ENCODE measurements around the gene ALCAM. TPM values are rescaled to one million over a fixed set of nuclear protein-coding genes. Genes with fewer than 3 reads are reported as not detected.
A peak's percentile ranks its signal among the peaks of the same experiment; 100 is the strongest.

The ALCAM gene
- total RNA-seq, 1 experiment from 2014 or later: 36.8 TPM

GRCh38 chr3:105354429-105354828 lies 12.3 kb upstream of the ALCAM start:
- ChIA-PET POLR2A (ENCODE audit: low non-redundant PET) (no interaction called here), CTCF (no interaction called here)
- no peak for DNase-seq (ENCODE audit: low spot score)
- TF ChIP-seq, protein P1, sequence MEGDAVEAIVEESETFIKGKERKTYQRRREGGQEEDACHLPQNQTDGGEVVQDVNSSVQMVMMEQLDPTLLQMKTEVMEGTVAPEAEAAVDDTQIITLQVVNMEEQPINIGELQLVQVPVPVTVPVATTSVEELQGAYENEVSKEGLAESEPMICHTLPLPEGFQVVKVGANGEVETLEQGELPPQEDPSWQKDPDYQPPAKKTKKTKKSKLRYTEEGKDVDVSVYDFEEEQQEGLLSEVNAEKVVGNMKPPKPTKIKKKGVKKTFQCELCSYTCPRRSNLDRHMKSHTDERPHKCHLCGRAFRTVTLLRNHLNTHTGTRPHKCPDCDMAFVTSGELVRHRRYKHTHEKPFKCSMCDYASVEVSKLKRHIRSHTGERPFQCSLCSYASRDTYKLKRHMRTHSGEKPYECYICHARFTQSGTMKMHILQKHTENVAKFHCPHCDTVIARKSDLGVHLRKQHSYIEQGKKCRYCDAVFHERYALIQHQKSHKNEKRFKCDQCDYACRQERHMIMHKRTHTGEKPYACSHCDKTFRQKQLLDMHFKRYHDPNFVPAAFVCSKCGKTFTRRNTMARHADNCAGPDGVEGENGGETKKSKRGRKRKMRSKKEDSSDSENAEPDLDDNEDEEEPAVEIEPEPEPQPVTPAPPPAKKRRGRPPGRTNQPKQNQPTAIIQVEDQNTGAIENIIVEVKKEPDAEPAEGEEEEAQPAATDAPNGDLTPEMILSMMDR (conservative IDR thresholded peaks at IDR 0.05; ENCODE audit: low read depth, low read length): no peak
- no peak for TF ChIP-seq EZH2 (IDR thresholded peaks at IDR 0.05; ENCODE audit: borderline replicate concordance, low read depth, low read length, poor library complexity, severe bottlenecking)
- no peaks in the 10 kb centered on the region for H3K27me3 ChIP-seq (replicated peaks; ENCODE audit: insufficient read depth, low read depth, low read length, poor library complexity)
- BruUV-seq (replicated peaks): no TSS peak
- no peak overlapping the region for H3K27ac ChIP-seq (ENCODE audit: low read depth, low read length, poor library complexity, severe bottlenecking)
- H3K4me3 ChIP-seq (ENCODE audit: low read depth, low read length, poor library complexity, severe bottlenecking): no peak overlapping the region
- H3K36me3 ChIP-seq (ENCODE audit: insufficient read depth, low read length, poor library complexity, severe bottlenecking): no peaks in the 10 kb centered on the region
- H3K4me1 ChIP-seq (ENCODE audit: insufficient read depth, low read length, poor library complexity, severe bottlenecking): peaks cover 22% of the 10 kb centered on the region
- no peaks in the 10 kb centered on the region for H3K9me3 ChIP-seq (ENCODE audit: low read depth, low read length, poor library complexity, severe bottlenecking)
- intact Hi-C loops (cut with micrococcal nuclease; ENCODE audit: unreplicated experiment): no loop called here

GRCh38 chr3:105355408-105356061 lies 11.2 kb upstream of the ALCAM start:
- CTCF ChIA-PET: interaction anchor here (0.9 kb wide), 1 partner anchor 11 kb away, joined by 3 read pairs; the partner anchor contains the start of gene ALCAM
- H3K36me3 ChIP-seq (ENCODE audit: insufficient read depth, low read length, poor library complexity, severe bottlenecking): no peaks in the 10 kb centered on the region
- no peaks in the 10 kb centered on the region for H3K27me3 ChIP-seq (replicated peaks; ENCODE audit: insufficient read depth, low read depth, low read length, poor library complexity)
- H3K4me1 ChIP-seq (ENCODE audit: insufficient read depth, low read length, poor library complexity, severe bottlenecking): peaks cover 22% of the 10 kb centered on the region
- intact Hi-C loops (cut with micrococcal nuclease; ENCODE audit: unreplicated experiment): no loop called here
- DNase-seq (ENCODE audit: low spot score): peak; percentile 80
- no peaks in the 10 kb centered on the region for H3K9me3 ChIP-seq (ENCODE audit: low read depth, low read length, poor library complexity, severe bottlenecking)
- POLR2A ChIA-PET (ENCODE audit: low non-redundant PET): no interaction called here
- BruUV-seq (replicated peaks): no TSS peak
- TF ChIP-seq EZH2 (IDR thresholded peaks at IDR 0.05; ENCODE audit: borderline replicate concordance, low read depth, low read length, poor library complexity, severe bottlenecking): no peak
- TF ChIP-seq, protein P1 (conservative IDR thresholded peaks at IDR 0.05; ENCODE audit: low read depth, low read length): no peak
- H3K4me3 ChIP-seq (ENCODE audit: low read depth, low read length, poor library complexity, severe bottlenecking): no peak overlapping the region
- no peak overlapping the region for H3K27ac ChIP-seq (ENCODE audit: low read depth, low read length, poor library complexity, severe bottlenecking)

DNA sequence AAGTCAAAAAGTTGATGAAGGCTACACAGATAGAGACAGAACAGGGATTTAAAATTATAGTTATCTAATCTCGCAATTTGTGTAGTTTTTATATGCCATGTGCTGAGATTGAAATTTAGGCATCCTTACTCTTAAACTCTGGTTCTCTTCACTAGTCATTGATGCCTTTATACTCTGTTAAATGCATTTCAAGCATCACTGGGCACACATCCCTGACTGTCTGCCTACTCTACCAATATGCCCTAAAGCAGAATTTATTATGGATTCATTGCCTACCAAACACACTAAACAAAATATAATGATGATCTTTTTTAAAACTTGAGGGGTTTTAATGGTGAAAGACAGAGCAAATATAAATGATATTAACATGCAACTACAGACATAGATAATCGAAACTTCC lies 10.3 kb upstream of the ALCAM start:
- Histone ChIP-seq H3K4me1 (ENCODE audit: insufficient read depth, low read length, poor library complexity, severe bottlenecking) (peaks cover 22% of the 10 kb centered on the region), H3K36me3 (ENCODE audit: insufficient read depth, low read length, poor library complexity, severe bottlenecking) (no peaks in the 10 kb centered on the region), H3K27ac (ENCODE audit: low read depth, low read length, poor library complexity, severe bottlenecking) (no peak overlapping the region), H3K9me3 (ENCODE audit: low read depth, low read length, poor library complexity, severe bottlenecking) (no peaks in the 10 kb centered on the region), H3K4me3 (ENCODE audit: low read depth, low read length, poor library complexity, severe bottlenecking) (no peak overlapping the region), H3K27me3 (replicated peaks; ENCODE audit: insufficient read depth, low read depth, low read length, poor library complexity) (no peaks in the 10 kb centered on the region)
- ChIA-PET POLR2A (ENCODE audit: low non-redundant PET) (no interaction called here), CTCF (no interaction called here)
- no TSS peak for BruUV-seq (replicated peaks)
- TF ChIP-seq, protein P1 (conservative IDR thresholded peaks at IDR 0.05; ENCODE audit: low read depth, low read length): no peak
- no peak for TF ChIP-seq EZH2 (IDR thresholded peaks at IDR 0.05; ENCODE audit: borderline replicate concordance, low read depth, low read length, poor library complexity, severe bottlenecking)
- intact Hi-C loops (cut with micrococcal nuclease; ENCODE audit: unreplicated experiment): no loop called here
- no peak for DNase-seq (ENCODE audit: low spot score)
